Large intestine (tissue), 3 donors: ENCODE data around the gene GTF3C5. TPM values are rescaled to one million over a fixed set of nuclear protein-coding genes. Genes with fewer than 3 reads are reported as not detected.

Experiments used
- DNase-seq, 2 donors: peaks; one replicate each; pipeline versions ENCODE4 v3.0.0 to v3.0.0-alpha.2; 2013
- H3K27ac ChIP-seq: one replicate; pipeline ENCODE4 v1.5.1; 2013; ENCODE audit warnings: low read length
- H3K27me3 ChIP-seq: 2 replicates; pipeline ENCODE4 v1.6.1; 2013; ENCODE audit warnings: low read length; ENCODE audit not compliant: control insufficient read depth, insufficient read depth
- H3K36me3 ChIP-seq: 2 replicates; pipeline ENCODE4 v1.6.1; 2013; ENCODE audit warnings: low read length; ENCODE audit not compliant: control insufficient read depth, insufficient read depth
- H3K4me1 ChIP-seq: one replicate; pipeline ENCODE4 v1.6.1; 2013; ENCODE audit warnings: low read length; ENCODE audit not compliant: control insufficient read depth, insufficient read depth
- H3K4me3 ChIP-seq: one replicate; pipeline ENCODE4 v1.5.1; 2013; ENCODE audit warnings: low read length
- H3K9me3 ChIP-seq: one replicate; pipeline ENCODE4 v1.6.1; 2013; ENCODE audit warnings: mild to moderate bottlenecking, low read depth, low read length, moderate library complexity; ENCODE audit not compliant: control insufficient read depth
- WGBS: methylation state at CpG from one replicate; pipeline ENCODE4 v1.1.5; 2013; ENCODE audit warnings: low lambda C conversion rate; ENCODE audit not compliant: insufficient coverage; 5-methylcytosine and 5-hydroxymethylcytosine counted together
- polyA plus RNA-seq: library from polyadenylated mRNA; unstranded; fragments of 120-200 nt; gene quantifications from one replicate; pipeline ENCODE4 v1.2.1, GENCODE V29; 2013

GTF3C5 gene
- polyA plus RNA-seq, 1 donor = 54.8 TPM

GRCh38 chr9:133004999-133005760 lies 25.6 kb upstream of the GTF3C5 start:
- Histone ChIP-seq H3K27ac (no peak overlapping the region), H3K36me3 (no peaks in the 10 kb centered on the region), H3K9me3 (no peaks in the 10 kb centered on the region), H3K4me1 (peaks cover 17% of the 10 kb centered on the region), H3K4me3 (no peak overlapping the region), H3K27me3 (no peaks in the 10 kb centered on the region)
- no CpG with 5 or more reads among the region's 14 CpGs for WGBS
- DNase-seq = no peak

GRCh38 chr9:133005957-133006356 lies 24.8 kb upstream of the GTF3C5 start:
- Histone ChIP-seq H3K9me3 (no peaks in the 10 kb centered on the region), H3K4me1 (peaks cover 17% of the 10 kb centered on the region), H3K4me3 (no peak overlapping the region), H3K27ac (no peak overlapping the region), H3K27me3 (no peaks in the 10 kb centered on the region), H3K36me3 (no peaks in the 10 kb centered on the region)
- no peak for DNase-seq
- WGBS = no CpG with 5 or more reads among the region's 3 CpGs

GRCh38 chr9:133006731-133007352 lies 24.0 kb upstream of the GTF3C5 start:
- no peak for DNase-seq
- Histone ChIP-seq H3K27ac (no peak overlapping the region), H3K36me3 (no peaks in the 10 kb centered on the region), H3K27me3 (no peaks in the 10 kb centered on the region), H3K4me3 (no peak overlapping the region), H3K9me3 (no peaks in the 10 kb centered on the region), H3K4me1 (peaks cover 17% of the 10 kb centered on the region)
- WGBS = 100% methylated on average over 2 of the region's 5 CpGs

GRCh38 chr9:133008406-133008805 lies 22.4 kb upstream of the GTF3C5 start:
- DNase-seq = no peak
- WGBS = no CpG with 5 or more reads among the region's 7 CpGs
- H3K9me3 ChIP-seq = no peaks in the 10 kb centered on the region
- no peaks in the 10 kb centered on the region for H3K27me3 ChIP-seq
- H3K36me3 ChIP-seq = no peaks in the 10 kb centered on the region
- H3K4me3 ChIP-seq = no peak overlapping the region
- peaks cover 17% of the 10 kb centered on the region for H3K4me1 ChIP-seq
- no peak overlapping the region for H3K27ac ChIP-seq

- no peak overlapping the region for H3K4me3 ChIP-seq
- no peak overlapping the region for H3K27ac ChIP-seq
- no peaks in the 10 kb centered on the region for H3K27me3 ChIP-seq
- no peak for DNase-seq
- H3K9me3 ChIP-seq = no peaks in the 10 kb centered on the region
- no peaks in the 10 kb centered on the region for H3K36me3 ChIP-seq
- 40% methylated on average over 1 of the region's 2 CpGs for WGBS
- peaks cover 13% of the 10 kb centered on the region for H3K4me1 ChIP-seq
Observed at GRCh38 chr9:133008824-133009223, 22.0 kb upstream of the GTF3C5 start.

GRCh38 chr9:133009906-133010582 lies 20.8 kb upstream of the GTF3C5 start:
- no peak for DNase-seq
- H3K36me3 ChIP-seq = no peaks in the 10 kb centered on the region
- 100% methylated on average over 2 of the region's 5 CpGs for WGBS

GRCh38 chr9:133014696-133015095 lies 16.1 kb upstream of the GTF3C5 start:
- Histone ChIP-seq H3K36me3 (no peaks in the 10 kb centered on the region), H3K4me3 (no peak overlapping the region), H3K4me1 (no peaks in the 10 kb centered on the region), H3K9me3 (peaks cover 5% of the 10 kb centered on the region), H3K27me3 (no peaks in the 10 kb centered on the region), H3K27ac (no peak overlapping the region)
- no peak for DNase-seq
- no CpG with 5 or more reads among the region's 5 CpGs for WGBS

More at GRCh38 chr9:133009906-133010582, 20.8 kb upstream of the GTF3C5 start:
- no peaks in the 10 kb centered on the region for H3K9me3 ChIP-seq
- peaks cover under 1% of the 10 kb centered on the region for H3K4me1 ChIP-seq
- no peaks in the 10 kb centered on the region for H3K27me3 ChIP-seq
- H3K4me3 ChIP-seq = no peak overlapping the region
- H3K27ac ChIP-seq = no peak overlapping the region

- peaks cover under 1% of the 10 kb centered on the region for H3K9me3 ChIP-seq
- WGBS = no CpG with 5 or more reads among the region's 26 CpGs
- H3K27me3 ChIP-seq = no peaks in the 10 kb centered on the region
- no peak overlapping the region for H3K27ac ChIP-seq
- H3K36me3 ChIP-seq = no peaks in the 10 kb centered on the region
- no peak for DNase-seq
- H3K4me1 ChIP-seq = peaks cover 2% of the 10 kb centered on the region
- no peak overlapping the region for H3K4me3 ChIP-seq
Observed at GRCh38 chr9:133023117-133023890, 7.5 kb upstream of the GTF3C5 start.

- peaks cover 8% of the 10 kb centered on the region for H3K4me1 ChIP-seq
- no peaks in the 10 kb centered on the region for H3K27me3 ChIP-seq
- no CpG with 5 or more reads among the region's 3 CpGs for WGBS
- H3K4me3 ChIP-seq = no peak overlapping the region
- H3K36me3 ChIP-seq = no peaks in the 10 kb centered on the region
- no peak for DNase-seq
- no peaks in the 10 kb centered on the region for H3K9me3 ChIP-seq
- H3K27ac ChIP-seq = no peak overlapping the region
Observed at GRCh38 chr9:133026426-133026825, 4.4 kb upstream of the GTF3C5 start.

GRCh38 chr9:133027134-133027533 lies 3.7 kb upstream of the GTF3C5 start:
- no peaks in the 10 kb centered on the region for H3K27me3 ChIP-seq
- no peak overlapping the region for H3K4me3 ChIP-seq
- no peaks in the 10 kb centered on the region for H3K36me3 ChIP-seq
- H3K27ac ChIP-seq = no peak overlapping the region
- no peaks in the 10 kb centered on the region for H3K9me3 ChIP-seq
- H3K4me1 ChIP-seq = peaks cover 11% of the 10 kb centered on the region
- no peak for DNase-seq
- WGBS = no CpG with 5 or more reads among the region's 5 CpGs
